ENCODE measurements around the gene SHFL. TPM values are rescaled to one million over a fixed set of nuclear protein-coding genes. Genes with fewer than 3 reads are reported as not detected.
A peak's percentile ranks its signal among the peaks of the same experiment; 100 is the strongest.

Gene SHFL
- total RNA-seq, 1 experiment from 2014 or later = 18.5 TPM

DNA sequence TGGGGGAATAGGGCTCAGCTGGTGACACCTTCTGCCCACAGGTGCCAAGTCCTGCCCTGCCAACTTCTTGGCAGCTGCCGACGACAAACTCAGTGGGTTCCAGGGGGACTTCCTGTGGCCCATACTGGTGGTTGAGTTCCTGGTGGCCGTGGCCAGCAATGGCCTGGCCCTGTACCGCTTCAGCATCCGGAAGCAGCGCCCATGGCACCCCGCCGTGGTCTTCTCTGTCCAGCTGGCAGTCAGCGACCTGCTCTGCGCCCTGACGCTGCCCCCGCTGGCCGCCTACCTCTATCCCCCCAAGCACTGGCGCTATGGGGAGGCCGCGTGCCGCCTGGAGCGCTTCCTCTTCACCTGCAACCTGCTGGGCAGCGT, 27.5 kb downstream of the SHFL start:
- H2AFZ ChIP-seq (ENCODE audit: low read depth, low read length, poor library complexity, severe bottlenecking) = no peak overlapping the region
- no TSS peak for BruUV-seq (replicated peaks)
- no peaks in the 10 kb centered on the region for H4K20me1 ChIP-seq (ENCODE audit: insufficient read depth)
- intact Hi-C loops (cut with micrococcal nuclease) = loop anchor here (1.0 to 2.0 kb wide), 2 partner anchors 179 to 183 kb away; no protein-coding TSS in a partner anchor
- ATAC-seq = peak; percentile 25
- no peak for DNase-seq (ENCODE audit: low read depth, low spot score)
- H3K9me3 ChIP-seq (ENCODE audit: control insufficient read depth in 1 of 2, insufficient read depth in 1 of 2, low read depth in 1 of 2, low read length in 2 of 2) = no peaks in the 10 kb centered on the region
- ChIA-PET CTCF (interaction anchor here (0.6 to 3.0 kb wide), 9 partner anchors 14 to 182 kb away, joined by 3 to 13 read pairs (median 4); partner anchors contain the start of gene MRPL4), POLR2A (no interaction called here), RAD21 (ENCODE audit: low non-redundant PET in 1 of 2, low total read pairs in 2 of 2, uncharacterized antibody in 2 of 2, unreplicated experiment in 2 of 2) (no interaction called here)
- H3K79me2 ChIP-seq (ENCODE audit: insufficient read depth, low read length) = peaks cover 39% of the 10 kb centered on the region
- TF ChIP-seq JUND (IDR thresholded peaks at IDR 0.05) (no peak; the same call in 1 of the 2 replicates), POLR2AphosphoS5 (IDR thresholded peaks at IDR 0.05; ENCODE audit: low read depth, low read length) (no peak), TCF7L2 (IDR thresholded peaks at IDR 0.05; ENCODE audit: borderline replicate concordance, extremely low read depth, insufficient read depth, insufficient read length) (no peak), EZH2 (IDR thresholded peaks at IDR 0.05) (no peak), ZFX (IDR thresholded peaks at IDR 0.05) (no peak), RAD21 (IDR thresholded peaks at IDR 0.05; ENCODE audit: low read depth) (no peak), SRF (IDR thresholded peaks at IDR 0.05; ENCODE audit: low read depth) (no peak), YY1 (IDR thresholded peaks at IDR 0.05; ENCODE audit: extremely low read depth, insufficient replicate concordance, low read depth, low read length) (no peak), POLR2A (IDR thresholded peaks at IDR 0.05; ENCODE audit: borderline replicate concordance, extremely low read depth, insufficient read depth, insufficient read length) (peak; percentile 28), CEBPB (IDR thresholded peaks at IDR 0.05; ENCODE audit: low read depth) (no peak), SP1 (IDR thresholded peaks at IDR 0.05; ENCODE audit: low read depth) (no peak), EZH2phosphoT487 (IDR thresholded peaks at IDR 0.05; ENCODE audit: borderline replicate concordance) (no peak), CTCF (IDR thresholded peaks at IDR 0.05 in 2 of 3, conservative IDR thresholded peaks at IDR 0.05 in 1 of 3; ENCODE audit: borderline replicate concordance in 1 of 3, insufficient read depth in 1 of 3, low read depth in 2 of 3, low read length in 2 of 3) (peak in 1 of 3 experiments; percentile 14; a peak in 1 of 6 replicates)
- TF ChIP-seq, protein P1, sequence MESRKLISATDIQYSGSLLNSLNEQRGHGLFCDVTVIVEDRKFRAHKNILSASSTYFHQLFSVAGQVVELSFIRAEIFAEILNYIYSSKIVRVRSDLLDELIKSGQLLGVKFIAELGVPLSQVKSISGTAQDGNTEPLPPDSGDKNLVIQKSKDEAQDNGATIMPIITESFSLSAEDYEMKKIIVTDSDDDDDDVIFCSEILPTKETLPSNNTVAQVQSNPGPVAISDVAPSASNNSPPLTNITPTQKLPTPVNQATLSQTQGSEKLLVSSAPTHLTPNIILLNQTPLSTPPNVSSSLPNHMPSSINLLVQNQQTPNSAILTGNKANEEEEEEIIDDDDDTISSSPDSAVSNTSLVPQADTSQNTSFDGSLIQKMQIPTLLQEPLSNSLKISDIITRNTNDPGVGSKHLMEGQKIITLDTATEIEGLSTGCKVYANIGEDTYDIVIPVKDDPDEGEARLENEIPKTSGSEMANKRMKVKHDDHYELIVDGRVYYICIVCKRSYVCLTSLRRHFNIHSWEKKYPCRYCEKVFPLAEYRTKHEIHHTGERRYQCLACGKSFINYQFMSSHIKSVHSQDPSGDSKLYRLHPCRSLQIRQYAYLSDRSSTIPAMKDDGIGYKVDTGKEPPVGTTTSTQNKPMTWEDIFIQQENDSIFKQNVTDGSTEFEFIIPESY (IDR thresholded peaks at IDR 0.05; ENCODE audit: extremely low read depth, insufficient replicate concordance, low read length) = no peak
- TF ChIP-seq, protein P2, sequence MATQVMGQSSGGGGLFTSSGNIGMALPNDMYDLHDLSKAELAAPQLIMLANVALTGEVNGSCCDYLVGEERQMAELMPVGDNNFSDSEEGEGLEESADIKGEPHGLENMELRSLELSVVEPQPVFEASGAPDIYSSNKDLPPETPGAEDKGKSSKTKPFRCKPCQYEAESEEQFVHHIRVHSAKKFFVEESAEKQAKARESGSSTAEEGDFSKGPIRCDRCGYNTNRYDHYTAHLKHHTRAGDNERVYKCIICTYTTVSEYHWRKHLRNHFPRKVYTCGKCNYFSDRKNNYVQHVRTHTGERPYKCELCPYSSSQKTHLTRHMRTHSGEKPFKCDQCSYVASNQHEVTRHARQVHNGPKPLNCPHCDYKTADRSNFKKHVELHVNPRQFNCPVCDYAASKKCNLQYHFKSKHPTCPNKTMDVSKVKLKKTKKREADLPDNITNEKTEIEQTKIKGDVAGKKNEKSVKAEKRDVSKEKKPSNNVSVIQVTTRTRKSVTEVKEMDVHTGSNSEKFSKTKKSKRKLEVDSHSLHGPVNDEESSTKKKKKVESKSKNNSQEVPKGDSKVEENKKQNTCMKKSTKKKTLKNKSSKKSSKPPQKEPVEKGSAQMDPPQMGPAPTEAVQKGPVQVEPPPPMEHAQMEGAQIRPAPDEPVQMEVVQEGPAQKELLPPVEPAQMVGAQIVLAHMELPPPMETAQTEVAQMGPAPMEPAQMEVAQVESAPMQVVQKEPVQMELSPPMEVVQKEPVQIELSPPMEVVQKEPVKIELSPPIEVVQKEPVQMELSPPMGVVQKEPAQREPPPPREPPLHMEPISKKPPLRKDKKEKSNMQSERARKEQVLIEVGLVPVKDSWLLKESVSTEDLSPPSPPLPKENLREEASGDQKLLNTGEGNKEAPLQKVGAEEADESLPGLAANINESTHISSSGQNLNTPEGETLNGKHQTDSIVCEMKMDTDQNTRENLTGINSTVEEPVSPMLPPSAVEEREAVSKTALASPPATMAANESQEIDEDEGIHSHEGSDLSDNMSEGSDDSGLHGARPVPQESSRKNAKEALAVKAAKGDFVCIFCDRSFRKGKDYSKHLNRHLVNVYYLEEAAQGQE (IDR thresholded peaks at IDR 0.05; ENCODE audit: low read depth) = no peak
- no peak overlapping the region for H3K4me3 ChIP-seq (replicated peaks in 1 of 2; ENCODE audit: low read depth in 1 of 2, low read length in 2 of 2)
- peaks cover 2 to 37% of the 10 kb centered on the region in 2 experiments; a peak in 3 of 4 replicates for H3K4me1 ChIP-seq (ENCODE audit: control insufficient read depth in 1 of 2, insufficient read depth in 2 of 2, low read length in 2 of 2)
- no peaks in the 10 kb centered on the region for H3K27me3 ChIP-seq (ENCODE audit: insufficient read depth, low read length)
- H3K4me2 ChIP-seq (ENCODE audit: low read length) = no peak overlapping the region
- no peaks in the 10 kb centered on the region for H3K9me2 ChIP-seq (ENCODE audit: insufficient read depth)
- peak overlapping the region; percentile 63; the same call in 1 of the 2 replicates for H3K27ac ChIP-seq (ENCODE audit: low read depth, low read length)
- peaks cover 32 to 46% of the 10 kb centered on the region in 2 experiments; a peak in 3 of 4 replicates for H3K36me3 ChIP-seq (ENCODE audit: control insufficient read depth in 1 of 2, insufficient read depth in 2 of 2, low read length in 2 of 2)
- no peak overlapping the region for H3K9ac ChIP-seq (ENCODE audit: low read length)
